Prostate gland (tissue), 2 donors: Measurements from ENCODE around the gene WWOX. TPM values are rescaled to one million over a fixed set of nuclear protein-coding genes. Genes with fewer than 3 reads are reported as not detected.

Source experiments
- DNase-seq: peaks from one replicate; pipeline ENCODE4 v3.0.0-alpha.2; 2019; ENCODE audit warnings: low spot score
- H3K27ac ChIP-seq, 2 donors: fragments of 200-600 bp; sonication (generic); 2 replicates each; pipeline ENCODE4 v1.5.1; 2017 to 2019
- H3K27me3 ChIP-seq: fragments of 200-600 bp; sonication (generic); replicated peaks from 2 replicates; pipeline ENCODE4 v1.5.1; 2019; ENCODE audit not compliant: insufficient read depth
- H3K36me3 ChIP-seq, 2 donors: fragments of 200-600 bp; sonication (generic); 1 replicate in 1 of 2; 2 replicates in 1 of 2; pipeline versions ENCODE4 v1.5.1 to v1.8.1; 2017 to 2019
- H3K4me1 ChIP-seq: fragments of 200-600 bp; sonication (generic); replicated peaks from 2 replicates; pipeline ENCODE4 v1.5.1; 2019
- H3K4me3 ChIP-seq, 2 donors: fragments of 200-600 bp; sonication (generic); 2 replicates each; pipeline ENCODE4 v1.5.1; 2017 to 2019
- H3K9me3 ChIP-seq: fragments of 200-600 bp; sonication (generic); 2 replicates; pipeline ENCODE4 v1.5.1; 2017
- CTCF ChIP-seq, 4 experiments: fragments of 200-600 bp in 2 of 4; fragments of 450-650 bp in 2 of 4; sonication (generic) in 2 of 4; IDR thresholded peaks; 1 replicate in 3 of 4; 2 replicates in 1 of 4; pipeline ENCODE4 v1.5.1; 2016 to 2019; ENCODE audit warnings: antibody characterized with exemption in 4 of 4, mild to moderate bottlenecking in 2 of 4, moderate library complexity in 2 of 4
- POLR2A ChIP-seq: fragments of 450-650 bp; IDR thresholded peaks from one replicate; pipeline ENCODE4 v1.6.1; 2016; ENCODE audit warnings: antibody characterized with exemption, mild to moderate bottlenecking
- POLR2AphosphoS5 ChIP-seq: sonication (generic); formaldehyde crosslinking; IDR thresholded peaks from one replicate; pipeline ENCODE4 v1.6.1; 2017; ENCODE audit warnings: antibody characterized with exemption
- WGBS: methylation state at CpG from one replicate; pipeline ENCODE4 v1.1.5; 2018; 5-methylcytosine and 5-hydroxymethylcytosine counted together
- intact Hi-C: fragments of 100-400 bp; cut with DNase I; formaldehyde crosslinking; loops from one replicate; pipeline ENCODE4 v1.14.2; 2022
- total RNA-seq, 2 donors: library from RNA; depleted of rRNA; stranded (reverse); fragments of >200 nt; gene quantifications; one replicate each; pipeline ENCODE4 v1.1.0, GENCODE V29; 2016

Gene WWOX
- total RNA-seq, 2 donors from 2014 or later, result 93.2 to 99.4 TPM

- TF ChIP-seq CTCF (IDR thresholded peaks at IDR 0.05) (no peak), POLR2A (no peak), POLR2AphosphoS5 (no peak)
- no peaks in the 10 kb centered on the region for H3K4me1 ChIP-seq
- H3K36me3 ChIP-seq, result no peaks in the 10 kb centered on the region
- DNase-seq, result no peak
- H3K9me3 ChIP-seq, result no peaks in the 10 kb centered on the region
- H3K4me3 ChIP-seq, result no peak overlapping the region
- intact Hi-C loops, result no loop called here
- H3K27me3 ChIP-seq, result no peaks in the 10 kb centered on the region
- no peak overlapping the region for H3K27ac ChIP-seq
- 82% methylated on average over 7 of the region's 7 CpGs for WGBS
Measured at GRCh38 chr16:78269256-78269655, 169.8 kb downstream of the WWOX start.

- H3K36me3 ChIP-seq, result no peaks in the 10 kb centered on the region
- no peaks in the 10 kb centered on the region for H3K9me3 ChIP-seq
- H3K27me3 ChIP-seq, result no peaks in the 10 kb centered on the region
- H3K4me3 ChIP-seq, result no peak overlapping the region
- 95% methylated on average over 3 of the region's 3 CpGs for whole genome bisulfite sequencing
- TF ChIP-seq POLR2A (no peak), CTCF (IDR thresholded peaks at IDR 0.05) (no peak), POLR2AphosphoS5 (no peak)
- H3K4me1 ChIP-seq, result no peaks in the 10 kb centered on the region
- H3K27ac ChIP-seq, result no peak overlapping the region
- intact Hi-C loops, result no loop called here
- no peak for DNase-seq
Measured at GRCh38 chr16:78271981-78272380, 172.5 kb downstream of the WWOX start.

- intact Hi-C loops, result no loop called here
- 68% methylated on average over 4 of the region's 4 CpGs for WGBS
- H3K27ac ChIP-seq, result no peak overlapping the region
- no peaks in the 10 kb centered on the region for H3K36me3 ChIP-seq
- TF ChIP-seq CTCF (IDR thresholded peaks at IDR 0.05), result no peak
- TF ChIP-seq POLR2AphosphoS5, result no peak
- TF ChIP-seq POLR2A, result no peak
- DNase-seq, result no peak
- no peaks in the 10 kb centered on the region for H3K4me1 ChIP-seq
- no peaks in the 10 kb centered on the region for H3K27me3 ChIP-seq
- H3K9me3 ChIP-seq, result no peaks in the 10 kb centered on the region
- H3K4me3 ChIP-seq, result no peak overlapping the region
Measured at GRCh38 chr16:78274771-78275170, 175.3 kb downstream of the WWOX start.

- no peaks in the 10 kb centered on the region for H3K36me3 ChIP-seq
- 91% methylated on average over 5 of the region's 5 CpGs for WGBS
- intact Hi-C loops, result no loop called here
- H3K4me3 ChIP-seq, result no peak overlapping the region
- H3K27ac ChIP-seq, result no peak overlapping the region
- no peaks in the 10 kb centered on the region for H3K27me3 ChIP-seq
- DNase-seq, result no peak
- H3K9me3 ChIP-seq, result no peaks in the 10 kb centered on the region
- no peak for TF ChIP-seq POLR2A
- no peaks in the 10 kb centered on the region for H3K4me1 ChIP-seq
Measured at GRCh38 chr16:78275420-78275819, 176.0 kb downstream of the WWOX start.

GRCh38 chr16:78277321-78278055 lies 178.0 kb downstream of the WWOX start:
- Histone ChIP-seq H3K27me3 (no peaks in the 10 kb centered on the region), H3K4me1 (no peaks in the 10 kb centered on the region), H3K36me3 (no peaks in the 10 kb centered on the region), H3K4me3 (no peak overlapping the region), H3K9me3 (no peaks in the 10 kb centered on the region), H3K27ac (no peak overlapping the region)
- TF ChIP-seq CTCF (IDR thresholded peaks at IDR 0.05) (no peak), POLR2A (no peak), POLR2AphosphoS5 (no peak)
- 49% methylated on average over 12 of the region's 12 CpGs for WGBS
- no peak for DNase-seq
- intact Hi-C loops, result no loop called here
